Measurements from ENCODE around the gene OR12D1. TPM values are rescaled to one million over a fixed set of nuclear protein-coding genes. Genes with fewer than 3 reads are reported as not detected.

The OR12D1 gene
- total and polyA plus RNA-seq, 2 of the 4 experiments (the other 2 are of a cell fraction), result not detected

DNA sequence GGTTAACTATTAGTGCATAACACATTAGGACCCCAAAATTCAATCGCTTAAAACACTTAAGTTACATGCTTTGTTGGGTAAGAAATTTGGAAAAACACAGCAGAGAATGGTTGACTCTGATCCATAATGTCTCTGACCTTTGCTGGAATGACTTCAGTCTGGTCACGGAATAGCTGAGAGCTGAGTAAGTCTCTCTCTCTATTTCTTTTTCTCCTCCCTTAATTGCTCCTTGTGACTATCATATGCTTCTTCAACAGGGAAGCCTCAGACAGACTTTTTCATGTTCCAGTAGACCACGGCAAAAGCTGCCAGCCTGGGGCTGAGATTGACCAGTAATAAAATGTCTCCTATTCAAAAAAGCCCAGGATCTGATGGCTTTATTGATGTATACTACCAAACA, 4.8 kb downstream of the OR12D1 start:
- no peak overlapping the region for H3K14ac ChIP-seq (replicated peaks; ENCODE audit: low read depth, low read length)
- DNase-seq, result no peak
- H2AFZ ChIP-seq (replicated peaks; ENCODE audit: low read length, poor library complexity), result no peak overlapping the region
- TF ChIP-seq, protein P1, sequence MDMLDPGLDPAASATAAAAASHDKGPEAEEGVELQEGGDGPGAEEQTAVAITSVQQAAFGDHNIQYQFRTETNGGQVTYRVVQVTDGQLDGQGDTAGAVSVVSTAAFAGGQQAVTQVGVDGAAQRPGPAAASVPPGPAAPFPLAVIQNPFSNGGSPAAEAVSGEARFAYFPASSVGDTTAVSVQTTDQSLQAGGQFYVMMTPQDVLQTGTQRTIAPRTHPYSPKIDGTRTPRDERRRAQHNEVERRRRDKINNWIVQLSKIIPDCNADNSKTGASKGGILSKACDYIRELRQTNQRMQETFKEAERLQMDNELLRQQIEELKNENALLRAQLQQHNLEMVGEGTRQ (IDR thresholded peaks at IDR 0.05; ENCODE audit: low read depth, low read length), result no peak
- TF ChIP-seq RCOR1 (IDR thresholded peaks at IDR 0.05; ENCODE audit: insufficient replicate concordance, low read length), result no peak
- TF ChIP-seq POLR2A (IDR thresholded peaks at IDR 0.05; ENCODE audit: low read depth, low read length), result no peak
- TF ChIP-seq BHLHE40 (IDR thresholded peaks at IDR 0.05; ENCODE audit: low read depth, low read length), result no peak
- TF ChIP-seq, protein P2, sequence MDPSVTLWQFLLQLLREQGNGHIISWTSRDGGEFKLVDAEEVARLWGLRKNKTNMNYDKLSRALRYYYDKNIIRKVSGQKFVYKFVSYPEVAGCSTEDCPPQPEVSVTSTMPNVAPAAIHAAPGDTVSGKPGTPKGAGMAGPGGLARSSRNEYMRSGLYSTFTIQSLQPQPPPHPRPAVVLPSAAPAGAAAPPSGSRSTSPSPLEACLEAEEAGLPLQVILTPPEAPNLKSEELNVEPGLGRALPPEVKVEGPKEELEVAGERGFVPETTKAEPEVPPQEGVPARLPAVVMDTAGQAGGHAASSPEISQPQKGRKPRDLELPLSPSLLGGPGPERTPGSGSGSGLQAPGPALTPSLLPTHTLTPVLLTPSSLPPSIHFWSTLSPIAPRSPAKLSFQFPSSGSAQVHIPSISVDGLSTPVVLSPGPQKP (IDR thresholded peaks at IDR 0.05; ENCODE audit: borderline replicate concordance, low read depth, low read length), result no peak
- TF ChIP-seq CEBPB (IDR thresholded peaks at IDR 0.05; ENCODE audit: low read depth, low read length), result no peak
- TF ChIP-seq, protein P3, sequence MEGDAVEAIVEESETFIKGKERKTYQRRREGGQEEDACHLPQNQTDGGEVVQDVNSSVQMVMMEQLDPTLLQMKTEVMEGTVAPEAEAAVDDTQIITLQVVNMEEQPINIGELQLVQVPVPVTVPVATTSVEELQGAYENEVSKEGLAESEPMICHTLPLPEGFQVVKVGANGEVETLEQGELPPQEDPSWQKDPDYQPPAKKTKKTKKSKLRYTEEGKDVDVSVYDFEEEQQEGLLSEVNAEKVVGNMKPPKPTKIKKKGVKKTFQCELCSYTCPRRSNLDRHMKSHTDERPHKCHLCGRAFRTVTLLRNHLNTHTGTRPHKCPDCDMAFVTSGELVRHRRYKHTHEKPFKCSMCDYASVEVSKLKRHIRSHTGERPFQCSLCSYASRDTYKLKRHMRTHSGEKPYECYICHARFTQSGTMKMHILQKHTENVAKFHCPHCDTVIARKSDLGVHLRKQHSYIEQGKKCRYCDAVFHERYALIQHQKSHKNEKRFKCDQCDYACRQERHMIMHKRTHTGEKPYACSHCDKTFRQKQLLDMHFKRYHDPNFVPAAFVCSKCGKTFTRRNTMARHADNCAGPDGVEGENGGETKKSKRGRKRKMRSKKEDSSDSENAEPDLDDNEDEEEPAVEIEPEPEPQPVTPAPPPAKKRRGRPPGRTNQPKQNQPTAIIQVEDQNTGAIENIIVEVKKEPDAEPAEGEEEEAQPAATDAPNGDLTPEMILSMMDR (conservative IDR thresholded peaks at IDR 0.05; ENCODE audit: low read depth, low read length), result no peak
- no peak for TF ChIP-seq NFE2L2 (IDR thresholded peaks at IDR 0.05; ENCODE audit: low read depth, low read length)
- no peak for TF ChIP-seq MXI1 (IDR thresholded peaks at IDR 0.05; ENCODE audit: borderline replicate concordance, low read depth, low read length)
- TF ChIP-seq FOS (IDR thresholded peaks at IDR 0.05; ENCODE audit: low read depth, low read length), result no peak
- TF ChIP-seq RFX5 (IDR thresholded peaks at IDR 0.05; ENCODE audit: low read depth, low read length), result no peak
- TF ChIP-seq RAD21 (IDR thresholded peaks at IDR 0.05; ENCODE audit: low read length), result no peak
- TF ChIP-seq MAZ (IDR thresholded peaks at IDR 0.05; ENCODE audit: borderline replicate concordance, low read depth, low read length), result no peak
- no peak for TF ChIP-seq CHD1 (IDR thresholded peaks at IDR 0.05; ENCODE audit: low read depth, low read length)
- no peak for TF ChIP-seq SMC3 (IDR thresholded peaks at IDR 0.05; ENCODE audit: low read depth, low read length)
- no peak overlapping the region for H3K27ac ChIP-seq (ENCODE audit: insufficient read depth, low read length)
- H2BK20ac ChIP-seq (ENCODE audit: low read depth, low read length), result no peak overlapping the region
- no peak overlapping the region for H3K4ac ChIP-seq (ENCODE audit: low read depth, low read length)
- no CpG with 5 or more reads among the region's 3 CpGs for WGBS, 2 experiments (ENCODE audit: extremely low coverage in 2 of 2, insufficient read length in 1 of 2)
- no peak overlapping the region for H3K4me2 ChIP-seq (ENCODE audit: low read depth, low read length)
- in situ Hi-C loops (cut with MboI; ENCODE audit: low sequenced_read_pairs), result no loop called here
- no peak for ATAC-seq (ENCODE audit: low read depth)
- H3K9me3 ChIP-seq (ENCODE audit: control insufficient read depth, insufficient read depth, low read length), result peaks cover 4% of the 10 kb centered on the region
- no peak overlapping the region for H2BK15ac ChIP-seq (ENCODE audit: low read depth, low read length)
- H4K8ac ChIP-seq (ENCODE audit: low read depth in 2 of 2, low read length in 2 of 2), result no peak overlapping the region
- H3K4me1 ChIP-seq (ENCODE audit: control insufficient read depth, insufficient read depth, low read length), result no peaks in the 10 kb centered on the region
- BruUV-seq (replicated peaks), result no TSS peak
- no peaks in the 10 kb centered on the region for H3K79me1 ChIP-seq (ENCODE audit: low read depth in 1 of 2, low read length in 2 of 2)
- no peak overlapping the region for H4K5ac ChIP-seq (ENCODE audit: low read depth, low read length)
- no peaks in the 10 kb centered on the region for H3K9me1 ChIP-seq (ENCODE audit: insufficient read depth, low read length)
- no peak overlapping the region for H3K23ac ChIP-seq (ENCODE audit: low read depth, low read length)
- no peak overlapping the region for H4K91ac ChIP-seq (ENCODE audit: insufficient read depth, low read depth, low read length)
- POLR2A ChIA-PET (ENCODE audit: unreplicated experiment), result no interaction called here
- no peak overlapping the region for H3K4me3 ChIP-seq (ENCODE audit: insufficient read depth, low read depth, low read length)
- CTCF ChIA-PET, result no interaction called here
- no peak overlapping the region for H2AK5ac ChIP-seq (ENCODE audit: low read depth, low read length)
- H3K18ac ChIP-seq (ENCODE audit: low read depth, low read length), result no peak overlapping the region
- H2BK120ac ChIP-seq (ENCODE audit: low read depth, low read length), result no peak overlapping the region
- H2AK9ac ChIP-seq (replicated peaks; ENCODE audit: low read depth, low read length, poor library complexity), result no peak overlapping the region
- intact Hi-C loops (cut with micrococcal nuclease), result no loop called here
- dilution Hi-C loops (cut with HindIII; ENCODE audit: low sequenced_read_pairs, unreplicated experiment), result no loop called here
- no peak overlapping the region for H2BK5ac ChIP-seq (ENCODE audit: low read depth, low read length, poor library complexity, severe bottlenecking)
- H3K27me3 ChIP-seq (ENCODE audit: control insufficient read depth, insufficient read depth, low read length), result no peaks in the 10 kb centered on the region
- H3K56ac ChIP-seq (ENCODE audit: extremely low read depth, insufficient read depth, low read length), result no peak overlapping the region
- no peaks in the 10 kb centered on the region for H3K36me3 ChIP-seq (ENCODE audit: control insufficient read depth, insufficient read depth, low read length)
- no peak overlapping the region for H3K9ac ChIP-seq (ENCODE audit: low read depth, low read length)
- H4K20me1 ChIP-seq (ENCODE audit: insufficient read depth, low read length), result no peaks in the 10 kb centered on the region

Data from IMR-90 (cell line).